Coronary artery (tissue), 2 donors: ENCODE measurements around the gene CPNE7.

ENCODE experiments used
- DNase-seq: peaks from one replicate; pipeline ENCODE4 v3.0.0-alpha.2; 2017; ENCODE audit warnings: low spot score
- H3K27ac ChIP-seq, 2 donors: fragments of 200-600 bp; sonication (generic); one replicate each; pipeline ENCODE4 v1.5.1; 2016 to 2019
- H3K4me3 ChIP-seq: fragments of 200-600 bp; sonication (generic); 2 replicates; pipeline ENCODE4 v1.5.1; 2016; ENCODE audit warnings: mild to moderate bottlenecking, moderate library complexity
- TF ChIP-seq, protein P1 (sequence below): fragments of 200-600 bp; sonication (generic); IDR thresholded peaks from one replicate; pipeline ENCODE4 v1.5.1; 2019; ENCODE audit warnings: antibody characterized with exemption

Gene CPNE7

GRCh38 chr16:89536886-89537548, 38.5 kb upstream of the CPNE7 start:
- DNase-seq, result no peak
- TF ChIP-seq, protein P1, sequence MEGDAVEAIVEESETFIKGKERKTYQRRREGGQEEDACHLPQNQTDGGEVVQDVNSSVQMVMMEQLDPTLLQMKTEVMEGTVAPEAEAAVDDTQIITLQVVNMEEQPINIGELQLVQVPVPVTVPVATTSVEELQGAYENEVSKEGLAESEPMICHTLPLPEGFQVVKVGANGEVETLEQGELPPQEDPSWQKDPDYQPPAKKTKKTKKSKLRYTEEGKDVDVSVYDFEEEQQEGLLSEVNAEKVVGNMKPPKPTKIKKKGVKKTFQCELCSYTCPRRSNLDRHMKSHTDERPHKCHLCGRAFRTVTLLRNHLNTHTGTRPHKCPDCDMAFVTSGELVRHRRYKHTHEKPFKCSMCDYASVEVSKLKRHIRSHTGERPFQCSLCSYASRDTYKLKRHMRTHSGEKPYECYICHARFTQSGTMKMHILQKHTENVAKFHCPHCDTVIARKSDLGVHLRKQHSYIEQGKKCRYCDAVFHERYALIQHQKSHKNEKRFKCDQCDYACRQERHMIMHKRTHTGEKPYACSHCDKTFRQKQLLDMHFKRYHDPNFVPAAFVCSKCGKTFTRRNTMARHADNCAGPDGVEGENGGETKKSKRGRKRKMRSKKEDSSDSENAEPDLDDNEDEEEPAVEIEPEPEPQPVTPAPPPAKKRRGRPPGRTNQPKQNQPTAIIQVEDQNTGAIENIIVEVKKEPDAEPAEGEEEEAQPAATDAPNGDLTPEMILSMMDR, result no peak
- no peak overlapping the region for H3K27ac ChIP-seq
- no peak overlapping the region for H3K4me3 ChIP-seq

DNA sequence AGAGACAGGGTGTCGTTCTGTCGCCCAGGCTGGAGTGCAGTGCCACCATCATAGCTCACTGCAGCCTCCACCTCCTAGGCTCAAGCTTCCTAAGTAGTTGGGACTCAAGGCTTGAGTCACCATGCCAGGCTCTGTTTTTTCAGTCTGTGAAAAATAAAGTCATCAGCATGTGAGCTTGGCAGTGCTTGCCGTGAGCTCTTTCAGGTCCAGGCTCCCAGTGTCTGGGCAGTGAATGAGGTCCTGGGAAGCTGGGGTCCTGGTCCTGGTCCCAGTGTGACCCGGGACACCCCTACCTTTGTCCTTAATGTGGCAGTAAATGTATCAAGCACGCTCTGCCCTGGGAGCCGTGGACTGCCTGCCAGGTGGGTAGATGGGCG, 38.0 kb upstream of the CPNE7 start:
- TF ChIP-seq, protein P1, result no peak
- Histone ChIP-seq H3K4me3 (no peak overlapping the region), H3K27ac (no peak overlapping the region)
- DNase-seq, result no peak

GRCh38 chr16:89538286-89538685, 37.3 kb upstream of the CPNE7 start:
- Histone ChIP-seq H3K27ac (no peak overlapping the region), H3K4me3 (no peak overlapping the region)
- no peak for DNase-seq
- TF ChIP-seq, protein P1, result no peak

DNA sequence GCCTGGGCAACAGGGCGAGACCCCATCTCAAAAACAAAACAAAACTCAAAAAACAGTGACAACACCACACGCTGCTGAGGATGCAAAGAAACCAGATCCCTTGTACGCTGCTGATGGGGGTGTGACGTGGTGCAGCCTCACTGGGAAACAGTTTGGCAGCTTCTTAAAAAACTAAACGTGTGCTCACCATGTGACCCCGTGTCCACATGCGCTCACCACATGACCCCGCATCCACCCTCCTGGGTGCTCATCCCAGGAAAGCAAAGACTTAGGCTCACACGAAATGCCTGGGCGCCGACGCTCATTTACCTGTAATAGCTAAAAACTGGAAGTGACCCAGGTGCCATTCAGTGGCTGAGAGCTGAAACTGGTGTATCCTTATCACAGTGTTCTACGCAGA, 35.0 kb upstream of the CPNE7 start:
- TF ChIP-seq, protein P1, result no peak
- no peak for DNase-seq
- Histone ChIP-seq H3K27ac (no peak overlapping the region), H3K4me3 (no peak overlapping the region)

DNA sequence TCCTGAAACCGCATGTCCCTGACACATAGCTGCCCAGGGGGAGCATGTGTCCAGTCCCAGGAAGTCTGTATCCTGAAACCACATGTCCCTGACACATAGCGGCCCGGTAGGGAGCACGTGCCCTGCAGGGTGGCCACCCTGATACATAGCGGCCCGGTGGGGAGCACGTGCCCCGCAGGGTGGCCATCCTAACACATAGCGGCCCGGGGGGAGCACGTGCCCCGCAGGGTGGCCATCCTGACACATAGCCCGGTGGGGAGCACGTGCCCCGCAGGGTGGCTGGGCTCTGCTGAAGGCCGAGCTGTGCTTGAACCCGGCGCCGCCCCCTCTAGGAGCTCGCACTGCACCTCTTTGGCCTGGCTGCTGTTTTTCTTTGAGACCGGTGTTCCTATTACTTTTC, 33.8 kb upstream of the CPNE7 start:
- no peak for DNase-seq
- H3K27ac ChIP-seq, result no peak overlapping the region
- TF ChIP-seq, protein P1, result no peak
- H3K4me3 ChIP-seq, result no peak overlapping the region

- Histone ChIP-seq H3K4me3 (no peak overlapping the region), H3K27ac (no peak overlapping the region)
- TF ChIP-seq, protein P1, result no peak
- DNase-seq, result no peak
Observed at GRCh38 chr16:89544113-89544512, 31.4 kb upstream of the CPNE7 start.

GRCh38 chr16:89544713-89545043, 30.9 kb upstream of the CPNE7 start:
- TF ChIP-seq, protein P1, result no peak
- Histone ChIP-seq H3K27ac (no peak overlapping the region), H3K4me3 (no peak overlapping the region)
- no peak for DNase-seq
